ENCODE measurements around the gene GTPBP2. TPM values are rescaled to one million over a fixed set of nuclear protein-coding genes. Genes with fewer than 3 reads are reported as not detected.

Gene GTPBP2
- total and polyA plus RNA-seq, 2 experiments from 2014 or later: 17.5 to 55.9 TPM

DNA sequence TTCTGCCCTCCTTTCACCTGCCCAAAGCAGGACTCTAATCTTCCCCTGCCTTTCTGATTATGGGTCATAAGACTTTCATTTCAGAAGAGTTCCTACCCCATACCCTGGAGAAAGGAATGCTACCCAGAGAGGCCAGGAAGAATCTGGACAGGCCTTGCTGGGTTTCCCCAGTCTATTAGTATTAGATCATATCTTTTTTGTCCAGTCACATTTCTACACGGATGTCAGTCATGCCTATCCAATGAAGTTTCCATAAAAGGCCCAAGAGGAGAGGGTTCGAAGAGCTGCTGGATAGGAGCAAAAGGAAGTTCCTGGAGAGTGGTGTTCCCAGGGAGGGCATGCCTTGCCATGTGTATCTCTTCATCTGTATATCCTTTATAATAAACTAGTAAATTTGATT is 49.9 kb downstream of the GTPBP2 start:
- Mint-ChIP-seq H3K27me3 (ENCODE audit: insufficient read depth, low read depth, poor library complexity) (peaks cover 10% of the 10 kb centered on the region), H3K9me3 (peaks cover 12% of the 10 kb centered on the region; the same call in 2 of the 3 replicates), H3K27ac (no peak overlapping the region), H3K36me3 (ENCODE audit: low read depth) (peaks cover 39% of the 10 kb centered on the region), H3K4me3 (no peak overlapping the region; the same call in 2 of the 3 replicates), H3K4me1 (peaks cover 7% of the 10 kb centered on the region)
- Histone ChIP-seq H3K79me2 (replicated peaks; ENCODE audit: insufficient read depth) (peaks cover 59% of the 10 kb centered on the region), H3K4me3 (no peak overlapping the region), H3K27me3 (ENCODE audit: insufficient read depth) (no peaks in the 10 kb centered on the region), H3F3A (replicated peaks; ENCODE audit: low read depth) (peaks cover 7% of the 10 kb centered on the region; the same call in 1 of the 2 replicates), H3K4me1 (ENCODE audit: insufficient read depth) (peaks cover 12% of the 10 kb centered on the region), H4K20me1 (replicated peaks; ENCODE audit: insufficient read depth) (0 out of 2 replicates have a peak, but pooled peaks cover 3% of the 10 kb centered on the region), H2AFZ (no peak overlapping the region), H3K4me2 (no peak overlapping the region), H3K27ac (ENCODE audit: low read depth) (no peak overlapping the region), H3K9me2 (ENCODE audit: insufficient read depth) (no peaks in the 10 kb centered on the region), H3K36me3 (ENCODE audit: insufficient read depth) (0 out of 2 replicates have a peak, but pooled peaks cover 4% of the 10 kb centered on the region)
- DNase-seq (ENCODE audit: low spot score) (no peak), ATAC-seq (no peak)
- TF ChIP-seq, protein P1, sequence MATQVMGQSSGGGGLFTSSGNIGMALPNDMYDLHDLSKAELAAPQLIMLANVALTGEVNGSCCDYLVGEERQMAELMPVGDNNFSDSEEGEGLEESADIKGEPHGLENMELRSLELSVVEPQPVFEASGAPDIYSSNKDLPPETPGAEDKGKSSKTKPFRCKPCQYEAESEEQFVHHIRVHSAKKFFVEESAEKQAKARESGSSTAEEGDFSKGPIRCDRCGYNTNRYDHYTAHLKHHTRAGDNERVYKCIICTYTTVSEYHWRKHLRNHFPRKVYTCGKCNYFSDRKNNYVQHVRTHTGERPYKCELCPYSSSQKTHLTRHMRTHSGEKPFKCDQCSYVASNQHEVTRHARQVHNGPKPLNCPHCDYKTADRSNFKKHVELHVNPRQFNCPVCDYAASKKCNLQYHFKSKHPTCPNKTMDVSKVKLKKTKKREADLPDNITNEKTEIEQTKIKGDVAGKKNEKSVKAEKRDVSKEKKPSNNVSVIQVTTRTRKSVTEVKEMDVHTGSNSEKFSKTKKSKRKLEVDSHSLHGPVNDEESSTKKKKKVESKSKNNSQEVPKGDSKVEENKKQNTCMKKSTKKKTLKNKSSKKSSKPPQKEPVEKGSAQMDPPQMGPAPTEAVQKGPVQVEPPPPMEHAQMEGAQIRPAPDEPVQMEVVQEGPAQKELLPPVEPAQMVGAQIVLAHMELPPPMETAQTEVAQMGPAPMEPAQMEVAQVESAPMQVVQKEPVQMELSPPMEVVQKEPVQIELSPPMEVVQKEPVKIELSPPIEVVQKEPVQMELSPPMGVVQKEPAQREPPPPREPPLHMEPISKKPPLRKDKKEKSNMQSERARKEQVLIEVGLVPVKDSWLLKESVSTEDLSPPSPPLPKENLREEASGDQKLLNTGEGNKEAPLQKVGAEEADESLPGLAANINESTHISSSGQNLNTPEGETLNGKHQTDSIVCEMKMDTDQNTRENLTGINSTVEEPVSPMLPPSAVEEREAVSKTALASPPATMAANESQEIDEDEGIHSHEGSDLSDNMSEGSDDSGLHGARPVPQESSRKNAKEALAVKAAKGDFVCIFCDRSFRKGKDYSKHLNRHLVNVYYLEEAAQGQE (IDR thresholded peaks at IDR 0.05; ENCODE audit: unreplicated experiment): no peak
- TF ChIP-seq NANOG (IDR thresholded peaks at IDR 0.05; ENCODE audit: borderline replicate concordance) (no peak), JUNB (IDR thresholded peaks at IDR 0.05; ENCODE audit: unreplicated experiment) (no peak), ZNF114 (CRISPR knock-in tag; IDR thresholded peaks at IDR 0.05) (no peak), EZH2 (IDR thresholded peaks at IDR 0.05; ENCODE audit: low read depth, unreplicated experiment) (no peak), ZNF331 (CRISPR knock-in tag; IDR thresholded peaks at IDR 0.05; ENCODE audit: low read depth) (no peak), STAT1 (IDR thresholded peaks at IDR 0.05; ENCODE audit: unreplicated experiment) (no peak), CREB1 (CRISPR knock-in tag; IDR thresholded peaks at IDR 0.05; ENCODE audit: low read depth) (no peak), POLR2AphosphoS5 (IDR thresholded peaks at IDR 0.05; ENCODE audit: low read depth) (no peak), EZH2phosphoT487 (IDR thresholded peaks at IDR 0.05; ENCODE audit: unreplicated experiment) (no peak)
- TF ChIP-seq, protein P2, sequence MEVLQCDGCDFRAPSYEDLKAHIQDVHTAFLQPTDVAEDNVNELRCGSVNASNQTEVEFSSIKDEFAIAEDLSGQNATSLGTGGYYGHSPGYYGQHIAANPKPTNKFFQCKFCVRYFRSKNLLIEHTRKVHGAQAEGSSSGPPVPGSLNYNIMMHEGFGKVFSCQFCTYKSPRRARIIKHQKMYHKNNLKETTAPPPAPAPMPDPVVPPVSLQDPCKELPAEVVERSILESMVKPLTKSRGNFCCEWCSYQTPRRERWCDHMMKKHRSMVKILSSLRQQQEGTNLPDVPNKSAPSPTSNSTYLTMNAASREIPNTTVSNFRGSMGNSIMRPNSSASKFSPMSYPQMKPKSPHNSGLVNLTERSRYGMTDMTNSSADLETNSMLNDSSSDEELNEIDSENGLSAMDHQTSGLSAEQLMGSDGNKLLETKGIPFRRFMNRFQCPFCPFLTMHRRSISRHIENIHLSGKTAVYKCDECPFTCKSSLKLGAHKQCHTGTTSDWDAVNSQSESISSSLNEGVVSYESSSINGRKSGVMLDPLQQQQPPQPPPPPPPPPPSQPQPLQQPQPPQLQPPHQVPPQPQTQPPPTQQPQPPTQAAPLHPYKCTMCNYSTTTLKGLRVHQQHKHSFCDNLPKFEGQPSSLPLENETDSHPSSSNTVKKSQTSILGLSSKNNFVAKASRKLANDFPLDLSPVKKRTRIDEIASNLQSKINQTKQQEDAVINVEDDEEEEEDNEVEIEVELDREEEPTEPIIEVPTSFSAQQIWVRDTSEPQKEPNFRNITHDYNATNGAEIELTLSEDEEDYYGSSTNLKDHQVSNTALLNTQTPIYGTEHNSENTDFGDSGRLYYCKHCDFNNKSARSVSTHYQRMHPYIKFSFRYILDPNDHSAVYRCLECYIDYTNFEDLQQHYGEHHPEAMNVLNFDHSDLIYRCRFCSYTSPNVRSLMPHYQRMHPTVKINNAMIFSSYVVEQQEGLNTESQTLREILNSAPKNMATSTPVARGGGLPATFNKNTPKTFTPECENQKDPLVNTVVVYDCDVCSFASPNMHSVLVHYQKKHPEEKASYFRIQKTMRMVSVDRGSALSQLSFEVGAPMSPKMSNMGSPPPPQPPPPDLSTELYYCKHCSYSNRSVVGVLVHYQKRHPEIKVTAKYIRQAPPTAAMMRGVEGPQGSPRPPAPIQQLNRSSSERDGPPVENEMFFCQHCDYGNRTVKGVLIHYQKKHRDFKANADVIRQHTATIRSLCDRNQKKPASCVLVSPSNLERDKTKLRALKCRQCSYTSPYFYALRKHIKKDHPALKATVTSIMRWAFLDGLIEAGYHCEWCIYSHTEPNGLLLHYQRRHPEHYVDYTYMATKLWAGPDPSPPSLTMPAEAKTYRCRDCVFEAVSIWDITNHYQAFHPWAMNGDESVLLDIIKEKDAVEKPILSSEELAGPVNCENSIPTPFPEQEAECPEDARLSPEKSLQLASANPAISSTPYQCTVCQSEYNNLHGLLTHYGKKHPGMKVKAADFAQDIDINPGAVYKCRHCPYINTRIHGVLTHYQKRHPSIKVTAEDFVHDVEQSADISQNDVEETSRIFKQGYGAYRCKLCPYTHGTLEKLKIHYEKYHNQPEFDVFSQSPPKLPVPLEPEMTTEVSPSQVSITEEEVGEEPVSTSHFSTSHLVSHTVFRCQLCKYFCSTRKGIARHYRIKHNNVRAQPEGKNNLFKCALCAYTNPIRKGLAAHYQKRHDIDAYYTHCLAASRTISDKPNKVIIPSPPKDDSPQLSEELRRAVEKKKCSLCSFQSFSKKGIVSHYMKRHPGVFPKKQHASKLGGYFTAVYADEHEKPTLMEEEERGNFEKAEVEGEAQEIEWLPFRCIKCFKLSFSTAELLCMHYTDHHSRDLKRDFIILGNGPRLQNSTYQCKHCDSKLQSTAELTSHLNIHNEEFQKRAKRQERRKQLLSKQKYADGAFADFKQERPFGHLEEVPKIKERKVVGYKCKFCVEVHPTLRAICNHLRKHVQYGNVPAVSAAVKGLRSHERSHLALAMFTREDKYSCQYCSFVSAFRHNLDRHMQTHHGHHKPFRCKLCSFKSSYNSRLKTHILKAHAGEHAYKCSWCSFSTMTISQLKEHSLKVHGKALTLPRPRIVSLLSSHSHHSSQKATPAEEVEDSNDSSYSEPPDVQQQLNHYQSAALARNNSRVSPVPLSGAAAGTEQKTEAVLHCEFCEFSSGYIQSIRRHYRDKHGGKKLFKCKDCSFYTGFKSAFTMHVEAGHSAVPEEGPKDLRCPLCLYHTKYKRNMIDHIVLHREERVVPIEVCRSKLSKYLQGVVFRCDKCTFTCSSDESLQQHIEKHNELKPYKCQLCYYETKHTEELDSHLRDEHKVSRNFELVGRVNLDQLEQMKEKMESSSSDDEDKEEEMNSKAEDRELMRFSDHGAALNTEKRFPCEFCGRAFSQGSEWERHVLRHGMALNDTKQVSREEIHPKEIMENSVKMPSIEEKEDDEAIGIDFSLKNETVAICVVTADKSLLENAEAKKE (CRISPR knock-in tag; IDR thresholded peaks at IDR 0.05): no peak
- TF ChIP-seq, protein P3, sequence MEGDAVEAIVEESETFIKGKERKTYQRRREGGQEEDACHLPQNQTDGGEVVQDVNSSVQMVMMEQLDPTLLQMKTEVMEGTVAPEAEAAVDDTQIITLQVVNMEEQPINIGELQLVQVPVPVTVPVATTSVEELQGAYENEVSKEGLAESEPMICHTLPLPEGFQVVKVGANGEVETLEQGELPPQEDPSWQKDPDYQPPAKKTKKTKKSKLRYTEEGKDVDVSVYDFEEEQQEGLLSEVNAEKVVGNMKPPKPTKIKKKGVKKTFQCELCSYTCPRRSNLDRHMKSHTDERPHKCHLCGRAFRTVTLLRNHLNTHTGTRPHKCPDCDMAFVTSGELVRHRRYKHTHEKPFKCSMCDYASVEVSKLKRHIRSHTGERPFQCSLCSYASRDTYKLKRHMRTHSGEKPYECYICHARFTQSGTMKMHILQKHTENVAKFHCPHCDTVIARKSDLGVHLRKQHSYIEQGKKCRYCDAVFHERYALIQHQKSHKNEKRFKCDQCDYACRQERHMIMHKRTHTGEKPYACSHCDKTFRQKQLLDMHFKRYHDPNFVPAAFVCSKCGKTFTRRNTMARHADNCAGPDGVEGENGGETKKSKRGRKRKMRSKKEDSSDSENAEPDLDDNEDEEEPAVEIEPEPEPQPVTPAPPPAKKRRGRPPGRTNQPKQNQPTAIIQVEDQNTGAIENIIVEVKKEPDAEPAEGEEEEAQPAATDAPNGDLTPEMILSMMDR (conservative IDR thresholded peaks at IDR 0.05; ENCODE audit: low read depth in 2 of 2): no peak
- TF ChIP-seq, protein P4, sequence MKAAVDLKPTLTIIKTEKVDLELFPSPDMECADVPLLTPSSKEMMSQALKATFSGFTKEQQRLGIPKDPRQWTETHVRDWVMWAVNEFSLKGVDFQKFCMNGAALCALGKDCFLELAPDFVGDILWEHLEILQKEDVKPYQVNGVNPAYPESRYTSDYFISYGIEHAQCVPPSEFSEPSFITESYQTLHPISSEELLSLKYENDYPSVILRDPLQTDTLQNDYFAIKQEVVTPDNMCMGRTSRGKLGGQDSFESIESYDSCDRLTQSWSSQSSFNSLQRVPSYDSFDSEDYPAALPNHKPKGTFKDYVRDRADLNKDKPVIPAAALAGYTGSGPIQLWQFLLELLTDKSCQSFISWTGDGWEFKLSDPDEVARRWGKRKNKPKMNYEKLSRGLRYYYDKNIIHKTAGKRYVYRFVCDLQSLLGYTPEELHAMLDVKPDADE (IDR thresholded peaks at IDR 0.05): no peak
